ENCODE data around the gene COL6A3.

COL6A3 gene

DNA sequence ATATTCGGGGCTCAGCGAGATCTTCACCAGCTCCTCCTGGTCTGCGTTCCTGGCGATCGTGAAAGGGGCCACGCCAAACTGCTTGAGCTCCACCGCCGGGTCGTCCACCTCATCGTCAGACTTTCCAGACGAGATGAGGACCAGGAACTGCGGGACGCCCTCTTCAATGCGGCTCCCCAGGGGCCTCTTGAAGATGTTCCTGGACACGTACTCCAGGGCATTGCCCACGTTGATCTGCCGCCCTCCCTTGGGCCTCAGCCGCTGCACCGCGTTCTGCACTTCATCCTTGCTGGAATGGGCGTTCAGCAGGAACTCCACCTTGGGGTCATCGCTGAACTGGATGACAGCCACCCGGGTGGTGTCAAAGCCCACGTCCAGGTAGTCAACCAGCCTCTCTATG lies 42.1 kb downstream of the COL6A3 start:
- no peak overlapping the region for H2AFZ ChIP-seq (ENCODE audit: low read depth)

DNA sequence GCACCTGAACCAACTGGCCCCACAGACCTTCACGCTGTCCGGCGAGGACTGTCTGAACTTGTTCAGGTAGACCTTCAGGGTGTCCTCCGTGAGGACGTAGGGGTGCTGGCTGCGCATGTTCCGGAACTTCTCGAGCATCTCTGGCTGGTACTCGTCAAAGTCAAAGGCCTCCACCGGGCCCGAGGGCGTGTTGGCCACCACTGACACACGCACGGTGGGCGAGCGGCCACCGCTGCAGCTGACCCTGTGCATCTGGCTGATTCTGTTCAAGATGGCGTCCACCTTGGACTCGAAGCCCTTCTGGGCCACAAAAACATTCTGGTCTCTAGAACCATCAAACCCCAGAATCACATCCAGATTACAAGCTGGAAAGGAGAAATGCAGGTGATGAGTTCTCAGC lies 48.3 kb downstream of the COL6A3 start:
- Histone ChIP-seq H3K9ac (no peak overlapping the region), H3K4me3 (IDR thresholded peaks at IDR 0.05; ENCODE audit: insufficient read depth, low read depth, low read length) (no peak overlapping the region), H3K4me2 (no peak overlapping the region), H3K36me3 (ENCODE audit: insufficient read depth) (no peaks in the 10 kb centered on the region), H3K79me2 (ENCODE audit: insufficient read depth, low read depth) (no peaks in the 10 kb centered on the region), H4K20me1 (ENCODE audit: insufficient read depth) (no peaks in the 10 kb centered on the region), H3K27me3 (ENCODE audit: insufficient read depth, low read depth) (no peaks in the 10 kb centered on the region), H3K4me1 (ENCODE audit: low read depth, poor library complexity, severe bottlenecking) (no peaks in the 10 kb centered on the region), H2AFZ (ENCODE audit: low read depth) (no peak overlapping the region), H3K27ac (no peak overlapping the region)
- TF ChIP-seq, protein P1, sequence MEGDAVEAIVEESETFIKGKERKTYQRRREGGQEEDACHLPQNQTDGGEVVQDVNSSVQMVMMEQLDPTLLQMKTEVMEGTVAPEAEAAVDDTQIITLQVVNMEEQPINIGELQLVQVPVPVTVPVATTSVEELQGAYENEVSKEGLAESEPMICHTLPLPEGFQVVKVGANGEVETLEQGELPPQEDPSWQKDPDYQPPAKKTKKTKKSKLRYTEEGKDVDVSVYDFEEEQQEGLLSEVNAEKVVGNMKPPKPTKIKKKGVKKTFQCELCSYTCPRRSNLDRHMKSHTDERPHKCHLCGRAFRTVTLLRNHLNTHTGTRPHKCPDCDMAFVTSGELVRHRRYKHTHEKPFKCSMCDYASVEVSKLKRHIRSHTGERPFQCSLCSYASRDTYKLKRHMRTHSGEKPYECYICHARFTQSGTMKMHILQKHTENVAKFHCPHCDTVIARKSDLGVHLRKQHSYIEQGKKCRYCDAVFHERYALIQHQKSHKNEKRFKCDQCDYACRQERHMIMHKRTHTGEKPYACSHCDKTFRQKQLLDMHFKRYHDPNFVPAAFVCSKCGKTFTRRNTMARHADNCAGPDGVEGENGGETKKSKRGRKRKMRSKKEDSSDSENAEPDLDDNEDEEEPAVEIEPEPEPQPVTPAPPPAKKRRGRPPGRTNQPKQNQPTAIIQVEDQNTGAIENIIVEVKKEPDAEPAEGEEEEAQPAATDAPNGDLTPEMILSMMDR (conservative IDR thresholded peaks at IDR 0.05; ENCODE audit: low read depth, low read length) = no peak

More for the DNA sequence above, 42.1 kb downstream of the COL6A3 start:
- Histone ChIP-seq H3K9ac (no peak overlapping the region), H3K27ac (no peak overlapping the region), H3K27me3 (ENCODE audit: insufficient read depth, low read depth) (no peaks in the 10 kb centered on the region), H3K4me3 (IDR thresholded peaks at IDR 0.05; ENCODE audit: insufficient read depth, low read depth, low read length) (no peak overlapping the region), H3K36me3 (ENCODE audit: insufficient read depth) (no peaks in the 10 kb centered on the region), H3K79me2 (ENCODE audit: insufficient read depth, low read depth) (no peaks in the 10 kb centered on the region), H3K4me2 (no peak overlapping the region), H4K20me1 (ENCODE audit: insufficient read depth) (no peaks in the 10 kb centered on the region), H3K4me1 (ENCODE audit: low read depth, poor library complexity, severe bottlenecking) (no peaks in the 10 kb centered on the region)
- TF ChIP-seq, protein P1 (conservative IDR thresholded peaks at IDR 0.05; ENCODE audit: low read depth, low read length) = no peak

DNA sequence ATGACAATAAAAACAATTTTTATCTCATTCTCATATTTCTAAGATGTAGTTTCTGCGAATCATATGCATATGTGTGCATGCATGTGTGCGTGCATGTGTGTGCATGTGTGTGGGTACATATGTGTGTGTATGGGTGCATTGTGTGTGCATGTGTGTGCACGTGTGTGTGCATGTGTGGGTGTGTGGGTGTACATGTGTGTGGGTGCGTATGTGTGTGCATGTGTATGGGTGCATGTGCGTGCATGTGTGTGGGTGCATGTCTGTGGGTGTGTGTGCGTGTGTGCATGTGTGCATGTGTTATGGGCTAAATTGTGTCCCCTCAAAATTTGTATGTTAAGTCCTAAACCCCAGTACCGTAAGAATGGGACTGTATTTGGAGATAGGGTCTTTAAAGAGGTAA lies 49.3 kb downstream of the COL6A3 start:
- H3K4me1 ChIP-seq (ENCODE audit: low read depth, poor library complexity, severe bottlenecking) = no peaks in the 10 kb centered on the region
- H3K27ac ChIP-seq = no peak overlapping the region
- H3K4me2 ChIP-seq = no peak overlapping the region
- H3K79me2 ChIP-seq (ENCODE audit: insufficient read depth, low read depth) = no peaks in the 10 kb centered on the region
- H3K9ac ChIP-seq = no peak overlapping the region
- no peak overlapping the region for H2AFZ ChIP-seq (ENCODE audit: low read depth)
- H3K36me3 ChIP-seq (ENCODE audit: insufficient read depth) = no peaks in the 10 kb centered on the region
- TF ChIP-seq, protein P1 (conservative IDR thresholded peaks at IDR 0.05; ENCODE audit: low read depth, low read length) = no peak
- H3K4me3 ChIP-seq (IDR thresholded peaks at IDR 0.05; ENCODE audit: insufficient read depth, low read depth, low read length) = no peak overlapping the region
- no peaks in the 10 kb centered on the region for H3K27me3 ChIP-seq (ENCODE audit: insufficient read depth, low read depth)
- no peaks in the 10 kb centered on the region for H4K20me1 ChIP-seq (ENCODE audit: insufficient read depth)

DNA sequence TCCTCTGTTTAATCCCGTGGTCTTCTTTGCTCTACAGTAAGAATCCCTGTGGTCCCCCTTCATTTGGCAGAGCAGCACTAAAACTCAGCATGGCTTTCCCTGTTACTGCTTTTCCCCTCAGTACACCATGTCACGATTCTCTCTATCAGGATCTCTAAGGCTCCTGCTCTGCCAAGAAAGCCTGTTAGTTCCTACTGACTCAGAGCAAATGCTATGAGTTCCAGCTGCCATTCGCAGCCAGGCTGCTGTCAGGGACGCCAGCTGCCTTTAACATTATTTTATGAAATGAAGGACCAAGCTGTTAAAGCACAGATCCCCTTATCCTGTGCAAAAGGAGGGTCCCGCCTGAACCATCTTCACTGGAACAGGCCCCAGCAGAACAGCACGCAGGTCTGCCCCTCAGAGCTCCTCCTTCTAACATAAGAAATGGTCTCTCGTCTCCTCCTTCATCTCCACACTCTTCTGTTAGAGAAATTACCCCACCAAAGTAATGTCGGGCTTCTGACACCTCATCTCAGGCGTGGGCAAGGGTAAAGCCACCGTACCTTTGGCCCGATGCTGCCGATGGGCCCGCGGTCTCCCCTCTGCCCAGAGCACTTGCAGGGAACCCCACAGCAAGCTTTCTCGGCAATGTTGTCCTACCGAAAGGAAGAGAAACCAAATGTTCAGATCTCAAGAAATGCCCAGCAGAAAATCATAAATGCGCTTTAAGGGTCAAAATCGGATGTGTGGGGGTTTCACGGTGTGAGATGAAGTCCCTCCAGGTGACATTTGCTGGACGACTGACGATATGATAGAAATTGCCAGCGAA lies 52.6 kb downstream of the COL6A3 start:
- no peaks in the 10 kb centered on the region for H3K27me3 ChIP-seq (ENCODE audit: insufficient read depth, low read depth)

More for the DNA sequence above, 52.6 kb downstream of the COL6A3 start:
- Histone ChIP-seq H3K4me3 (IDR thresholded peaks at IDR 0.05; ENCODE audit: insufficient read depth, low read depth, low read length) (no peak overlapping the region), H3K27ac (no peak overlapping the region), H3K36me3 (ENCODE audit: insufficient read depth) (no peaks in the 10 kb centered on the region), H3K79me2 (ENCODE audit: insufficient read depth, low read depth) (no peaks in the 10 kb centered on the region), H3K4me2 (no peak overlapping the region), H3K9ac (no peak overlapping the region), H3K4me1 (ENCODE audit: low read depth, poor library complexity, severe bottlenecking) (no peaks in the 10 kb centered on the region), H2AFZ (ENCODE audit: low read depth) (no peak overlapping the region), H4K20me1 (ENCODE audit: insufficient read depth) (no peaks in the 10 kb centered on the region)
- TF ChIP-seq, protein P1 (conservative IDR thresholded peaks at IDR 0.05; ENCODE audit: low read depth, low read length) = no peak

Measured in KMS-11 (cell line).